GM21737 (cell line): ENCODE data around the gene MYZAP.

Source experiments
- ATAC-seq: cut with Tn5 transposase; IDR thresholded peaks from one replicate; pipeline ENCODE4 v1.9.1; 2021; ENCODE audit warnings: mild to moderate bottlenecking, moderate library complexity; ENCODE audit not compliant: unreplicated experiment

The MYZAP gene

DNA sequence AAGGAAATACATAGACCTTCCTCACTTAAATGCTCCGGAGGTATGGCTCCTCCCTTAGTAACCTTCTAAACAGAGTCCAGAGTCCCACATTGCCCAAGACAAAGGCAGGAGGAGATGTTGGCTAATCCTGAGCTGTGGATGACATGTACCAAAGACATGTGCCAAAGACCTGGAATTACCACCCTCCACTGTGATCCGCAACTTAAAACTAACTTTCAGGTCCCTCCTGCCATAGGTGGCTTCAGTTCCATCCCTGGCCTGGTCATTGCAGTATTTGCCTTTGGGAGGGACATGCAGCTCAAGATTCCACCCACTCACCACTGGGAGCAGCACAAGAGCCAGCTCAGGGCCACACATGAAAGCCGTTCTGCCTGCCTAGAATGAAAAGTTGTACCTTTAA lies 28.0 kb downstream of the MYZAP start:
- no peak for ATAC-seq

DNA sequence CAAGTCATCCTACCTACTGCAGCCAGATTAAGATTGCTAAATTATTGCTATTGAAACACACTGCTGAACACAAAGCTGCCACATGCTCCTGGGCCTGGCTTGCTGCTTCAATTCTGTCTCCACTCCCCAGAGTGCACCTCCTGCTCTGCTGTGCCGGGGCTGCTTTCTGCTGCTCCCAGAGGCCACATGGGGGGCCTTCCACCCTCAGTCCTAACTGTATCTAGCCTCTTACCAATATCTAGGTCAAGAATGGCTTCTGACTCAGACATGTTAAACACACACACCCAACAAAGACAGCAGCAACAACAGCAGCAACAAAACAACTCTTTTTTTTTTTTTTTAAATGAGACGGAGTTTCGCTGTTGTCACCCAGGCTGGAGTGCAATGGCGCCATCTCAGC lies 33.0 kb downstream of the MYZAP start:
- no peak for ATAC-seq

DNA sequence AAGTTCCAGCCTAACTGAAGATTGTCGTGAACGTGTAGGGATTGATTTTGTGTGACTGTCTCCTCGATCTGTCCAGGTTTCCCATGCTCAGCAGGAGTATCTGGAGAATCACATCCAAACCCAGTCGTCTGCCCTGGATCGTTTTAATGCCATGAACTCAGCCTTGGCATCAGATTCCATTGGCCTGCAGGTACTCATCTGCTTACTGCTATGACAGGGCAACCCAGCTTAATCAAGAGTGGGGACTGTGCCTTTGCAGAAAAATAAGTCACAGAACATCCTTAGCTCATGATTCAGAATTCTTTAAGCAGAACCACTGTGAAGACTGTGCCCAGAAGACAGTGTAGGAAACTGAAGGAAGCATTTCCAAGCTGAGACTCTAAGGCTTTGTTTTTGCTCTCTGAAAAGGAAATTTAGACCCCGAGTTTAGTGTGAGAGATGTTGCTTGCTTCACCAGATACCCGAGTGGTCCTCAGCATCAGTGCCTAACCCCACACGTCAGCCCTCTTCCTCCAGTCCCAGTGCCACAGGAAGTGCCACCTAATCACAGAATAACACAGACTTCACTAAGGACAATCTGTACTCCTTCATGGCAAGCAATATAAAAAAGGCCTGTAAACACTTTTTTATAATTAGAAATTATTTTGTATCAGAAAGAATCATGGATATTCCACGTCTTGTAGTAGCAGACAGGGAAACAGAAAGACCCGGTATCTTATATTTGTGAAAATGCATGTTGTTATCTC lies 34.2 kb downstream of the MYZAP start:
- no peak for ATAC-seq

DNA sequence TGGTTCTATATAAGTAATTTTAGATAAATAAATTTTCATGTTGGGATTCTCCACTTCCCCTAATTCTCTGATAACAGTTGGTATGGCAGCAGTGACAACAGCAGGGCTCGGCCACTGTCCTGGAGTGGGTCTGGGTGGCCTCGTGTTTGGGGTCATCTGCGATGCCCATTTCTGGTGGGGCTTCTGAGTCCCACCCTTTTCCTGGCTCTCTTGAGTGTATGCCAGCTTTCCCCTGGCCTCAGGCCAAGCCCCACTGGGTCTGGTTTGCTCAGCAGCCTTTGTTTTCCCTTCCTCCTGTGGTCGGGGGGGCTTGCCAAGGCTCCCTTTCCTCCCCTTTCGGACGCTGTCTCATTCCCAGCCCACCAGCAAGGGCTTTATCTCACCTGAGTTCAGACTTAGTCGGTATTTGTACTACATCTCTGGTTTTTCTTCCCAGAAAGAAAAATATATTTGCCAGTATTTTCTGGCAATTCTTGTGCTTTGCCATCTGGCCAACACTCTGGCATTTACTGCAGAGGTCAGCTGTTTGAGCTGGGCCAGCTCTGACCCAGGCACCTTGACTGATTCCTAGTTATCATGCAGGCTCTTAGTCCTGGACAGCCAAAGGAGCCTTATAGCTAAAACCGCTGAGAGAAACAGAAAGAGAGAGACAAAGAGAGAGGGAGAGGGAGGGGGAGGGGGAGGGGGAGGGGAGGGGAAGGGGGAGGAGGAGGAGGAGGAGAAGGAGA lies 35.2 kb downstream of the MYZAP start:
- ATAC-seq = no peak

DNA sequence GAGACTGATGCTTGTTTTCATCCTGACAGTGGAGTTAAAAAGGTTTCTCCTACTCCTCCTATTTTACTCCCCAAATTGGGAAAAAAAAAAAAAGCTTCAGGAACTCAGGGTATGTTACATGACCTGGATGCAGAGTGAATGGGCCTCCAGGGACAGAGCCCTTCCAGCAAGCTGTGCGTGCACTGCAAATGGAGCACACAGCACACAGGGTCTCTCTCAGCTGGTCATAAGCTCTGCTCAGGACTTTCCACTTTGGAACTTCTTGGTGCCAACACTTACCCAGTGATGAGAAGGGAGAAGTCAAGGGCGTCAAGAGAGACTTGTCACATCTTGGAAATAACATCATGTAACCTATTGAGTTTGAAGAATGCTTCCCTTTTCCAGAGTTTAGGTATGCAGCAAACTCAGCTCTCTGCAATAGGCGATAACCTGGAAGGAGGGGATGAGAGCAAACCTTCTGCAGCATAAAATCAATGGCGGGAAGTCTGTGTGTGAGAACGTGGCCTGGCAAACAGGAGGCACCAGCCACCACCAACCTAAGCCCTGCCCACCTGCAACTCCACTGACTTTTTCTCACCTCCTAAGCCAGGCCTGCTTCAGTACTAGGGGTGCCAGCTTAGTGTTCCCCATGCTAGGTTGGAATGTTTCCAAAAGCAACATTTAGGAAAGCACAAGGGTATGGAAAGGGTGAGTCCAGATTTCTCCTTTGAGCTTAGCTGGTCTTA lies 39.8 kb downstream of the MYZAP start:
- no peak for ATAC-seq

DNA sequence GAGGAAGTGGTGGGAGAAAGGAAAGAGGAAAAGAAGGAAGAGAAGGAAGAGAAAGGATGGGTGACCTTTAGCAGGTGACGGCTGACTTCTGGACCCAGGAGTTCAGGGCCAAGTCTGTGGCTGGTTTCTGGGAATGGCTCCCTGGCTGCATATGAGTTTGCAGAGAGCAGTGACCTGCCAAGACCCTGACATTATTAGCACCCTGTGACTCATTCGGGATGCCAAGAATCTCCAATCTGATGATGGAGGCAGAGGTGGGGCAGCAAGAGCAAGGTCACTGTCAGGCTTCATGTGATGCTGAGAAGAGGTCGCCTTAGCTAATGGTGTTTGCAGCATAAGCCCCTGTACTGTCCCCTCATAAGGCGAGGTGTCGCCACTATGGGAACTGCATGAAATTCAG lies 42.6 kb downstream of the MYZAP start:
- ATAC-seq = no peak

DNA sequence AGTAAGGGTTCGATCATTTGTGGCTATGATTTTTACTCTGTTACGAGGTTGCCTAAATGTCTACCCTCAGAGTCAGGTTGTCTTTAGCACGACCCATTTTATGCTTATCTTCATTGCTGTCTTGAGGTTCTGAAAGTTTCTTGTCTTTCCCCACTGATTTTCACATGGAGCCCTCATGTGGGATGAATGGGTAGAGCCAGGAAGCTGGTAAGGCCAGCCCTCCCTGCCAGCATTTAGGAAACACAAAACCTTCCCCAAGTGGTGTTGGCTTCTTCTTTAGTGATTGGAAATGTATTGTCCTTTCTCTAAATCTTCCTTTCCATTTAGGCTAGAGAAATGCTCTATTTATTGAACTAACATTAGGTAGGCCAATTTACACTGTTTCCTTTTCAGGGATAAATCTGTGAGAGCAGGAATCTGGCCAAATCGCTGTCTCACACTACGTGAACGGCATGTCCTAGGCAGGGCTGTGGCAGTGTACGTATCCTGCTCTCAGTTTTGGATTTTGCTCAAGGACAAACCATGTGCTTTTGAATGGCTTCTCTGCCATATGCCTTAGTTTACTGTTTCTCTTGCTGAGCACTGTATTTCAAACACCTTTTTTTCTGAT lies 43.7 kb downstream of the MYZAP start:
- ATAC-seq = no peak

DNA sequence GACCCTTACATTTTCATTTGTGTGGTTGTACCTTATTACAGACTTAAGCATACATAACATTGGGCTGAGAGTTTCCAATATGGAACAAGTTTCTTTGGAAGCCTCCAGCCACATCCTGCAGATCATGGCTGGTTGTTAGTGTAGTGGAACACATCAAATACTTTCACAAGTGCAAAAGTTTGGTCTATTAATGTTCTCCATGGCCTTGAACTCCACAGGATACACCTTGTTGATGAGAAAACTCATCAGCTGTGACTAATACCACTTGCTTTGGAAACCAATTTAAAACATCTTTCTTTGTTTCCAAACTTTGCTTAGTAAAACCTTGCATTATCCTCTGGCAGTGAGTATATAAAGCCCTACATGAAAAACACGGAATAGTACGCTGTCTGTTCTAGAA lies 46.1 kb downstream of the MYZAP start:
- no peak for ATAC-seq

DNA sequence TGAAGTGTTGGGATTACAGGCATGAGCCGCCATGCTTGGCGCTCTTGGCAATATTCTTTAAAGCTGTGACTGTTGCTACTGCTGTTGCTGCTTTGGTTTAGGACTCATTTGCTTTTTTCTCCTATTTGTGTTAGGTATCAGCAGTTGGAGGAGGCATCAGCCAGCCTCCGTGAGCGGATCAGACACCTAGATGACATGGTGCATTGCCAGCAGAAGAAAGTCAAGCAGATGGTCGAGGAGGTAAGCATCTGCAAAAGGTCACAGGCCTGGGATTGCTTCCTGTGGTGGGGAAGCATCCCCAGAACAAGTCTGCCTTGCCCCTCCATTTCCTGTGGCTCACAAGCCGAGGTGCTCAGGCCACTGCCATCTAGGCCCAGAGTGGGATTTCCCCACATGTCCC lies 47.6 kb downstream of the MYZAP start:
- no peak for ATAC-seq

DNA sequence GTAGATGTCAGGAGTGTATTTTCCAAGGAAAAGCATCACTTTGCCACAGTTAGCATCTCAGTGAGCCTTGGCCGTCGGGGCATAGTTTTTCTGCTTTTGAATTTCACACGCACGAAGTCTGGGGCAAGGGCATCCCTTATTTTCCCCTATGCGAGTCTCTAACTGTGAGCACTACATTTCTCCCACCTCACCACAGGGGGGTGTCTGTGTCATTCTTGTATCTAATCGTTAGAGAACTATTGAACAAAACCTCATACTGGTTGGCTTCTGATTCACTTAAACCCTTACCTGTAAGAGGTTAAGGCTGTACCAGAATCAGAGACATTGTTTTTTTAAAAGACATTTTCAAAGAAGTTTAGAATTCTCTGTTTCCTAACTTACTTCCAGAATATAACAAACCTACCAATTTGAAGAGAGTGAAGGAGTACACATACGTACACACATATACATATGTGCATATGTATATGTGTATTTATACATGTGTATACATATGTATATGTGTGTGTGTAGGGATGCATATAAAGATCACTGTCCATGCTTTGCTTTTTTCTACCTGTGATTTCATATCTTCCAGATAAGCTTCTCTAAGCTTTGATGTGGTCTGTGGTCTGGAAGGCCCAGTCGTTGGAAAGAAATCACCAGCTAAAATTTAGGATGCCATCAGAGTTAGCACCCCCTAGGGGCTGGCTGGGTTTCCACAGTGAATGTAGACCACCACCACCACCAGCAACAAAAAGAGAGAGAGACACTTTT lies 49.4 kb downstream of the MYZAP start:
- ATAC-seq = no peak

DNA sequence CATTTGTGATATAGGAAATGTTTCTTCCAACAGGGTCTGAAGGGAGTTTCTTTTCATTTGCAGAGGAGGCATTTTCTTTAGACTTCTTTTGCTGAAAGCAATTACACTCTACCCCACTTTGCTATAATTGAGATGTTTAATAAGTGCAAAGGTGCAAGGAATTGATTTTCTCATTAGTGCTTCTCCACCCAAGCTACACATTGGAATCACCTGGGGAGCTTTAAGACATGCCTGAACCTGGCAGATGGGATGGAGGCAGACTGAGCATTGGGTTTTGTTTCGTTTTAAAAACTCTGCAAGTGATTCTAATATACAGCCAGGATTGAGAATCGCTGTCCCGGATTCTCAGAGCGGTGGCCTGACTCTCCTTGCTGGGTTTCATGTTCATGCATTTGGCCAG lies 52.1 kb downstream of the MYZAP start:
- no peak for ATAC-seq

DNA sequence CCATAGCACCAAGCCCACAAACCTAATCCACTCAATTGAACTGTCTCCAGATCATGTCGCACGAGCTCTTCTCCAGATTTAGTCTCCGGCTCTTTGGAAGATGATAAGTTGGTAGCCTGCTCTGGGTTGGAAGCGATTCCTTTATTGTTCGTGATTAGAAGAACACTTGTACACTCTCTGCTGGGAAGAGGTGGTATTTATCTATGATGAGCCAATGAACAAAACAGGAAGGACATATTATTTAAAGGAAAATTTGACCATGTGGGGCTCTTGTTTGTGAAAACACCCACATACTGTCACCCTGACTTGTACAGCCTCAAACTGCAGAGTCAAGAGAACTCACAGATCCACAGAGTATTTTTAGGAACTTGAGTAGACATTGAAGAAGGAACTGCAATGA lies 54.4 kb downstream of the MYZAP start:
- ATAC-seq = no peak

DNA sequence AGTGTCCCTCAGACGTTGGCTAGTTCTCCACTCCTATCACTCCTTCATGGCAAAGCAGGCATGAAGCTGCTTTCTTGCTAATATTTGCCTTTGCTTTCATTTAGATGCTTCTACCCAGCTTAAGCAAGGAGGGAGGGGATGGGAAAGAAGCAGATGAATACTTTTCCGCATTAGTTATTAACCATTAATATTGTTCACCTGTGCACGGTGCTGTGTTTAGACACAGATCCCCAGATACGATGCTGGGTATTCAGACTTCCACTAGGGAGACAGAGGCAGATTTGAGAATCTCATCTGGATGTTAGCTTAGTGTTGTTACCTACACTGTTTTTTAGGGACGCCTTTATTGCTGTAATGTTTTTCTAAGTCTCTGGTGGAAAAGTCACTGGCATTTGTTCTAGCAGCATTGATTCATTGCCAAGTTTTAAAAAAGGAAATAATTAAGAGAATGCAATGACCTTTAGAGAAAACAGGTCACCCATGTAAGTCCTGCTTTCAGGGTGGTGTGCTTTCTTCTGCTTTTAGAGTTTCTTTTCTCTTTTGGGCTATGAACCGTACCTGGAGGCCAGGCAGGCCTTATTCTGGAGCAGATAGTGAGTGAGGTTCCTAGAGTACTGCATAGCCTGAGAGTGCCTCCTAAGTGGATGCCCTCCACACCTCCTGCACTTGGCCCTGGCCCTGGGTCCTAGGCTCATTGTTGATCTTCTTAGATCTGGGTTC lies 55.5 kb downstream of the MYZAP start:
- no peak for ATAC-seq

DNA sequence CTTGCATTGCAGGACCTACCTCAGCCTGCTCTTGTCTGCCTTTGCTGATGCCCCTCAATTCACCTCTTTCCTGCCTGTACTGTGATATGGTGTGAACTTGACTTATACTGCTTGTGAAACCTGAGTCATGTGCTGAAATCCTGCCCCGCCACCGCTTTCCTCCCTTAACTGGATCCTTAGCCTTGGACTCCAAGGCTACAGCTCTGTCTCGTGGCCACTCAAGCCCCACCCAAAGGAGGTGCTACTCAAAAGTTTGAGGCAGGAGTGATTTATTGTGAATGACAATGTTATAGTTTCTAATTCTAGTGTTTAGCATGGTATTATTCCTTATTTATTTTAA lies 56.1 kb downstream of the MYZAP start:
- no peak for ATAC-seq

DNA sequence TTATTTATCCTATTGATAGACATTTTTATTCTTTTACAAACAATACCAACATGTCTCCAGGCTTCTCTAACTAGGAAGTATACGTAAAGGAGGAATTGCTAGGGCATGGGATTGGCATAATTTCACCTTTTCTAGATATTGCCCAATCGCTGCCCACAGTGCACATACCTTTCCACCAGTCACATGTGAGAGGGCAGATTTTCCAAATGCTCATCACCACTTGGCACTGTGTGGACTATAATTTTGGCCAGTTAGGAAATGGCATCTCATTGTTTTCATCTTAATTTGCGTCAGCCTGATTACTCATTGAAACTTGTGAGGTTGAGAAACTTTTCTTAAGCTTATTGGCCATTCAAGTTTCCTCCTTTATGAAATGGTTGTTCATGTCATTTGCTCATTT lies 57.4 kb downstream of the MYZAP start:
- no peak for ATAC-seq

DNA sequence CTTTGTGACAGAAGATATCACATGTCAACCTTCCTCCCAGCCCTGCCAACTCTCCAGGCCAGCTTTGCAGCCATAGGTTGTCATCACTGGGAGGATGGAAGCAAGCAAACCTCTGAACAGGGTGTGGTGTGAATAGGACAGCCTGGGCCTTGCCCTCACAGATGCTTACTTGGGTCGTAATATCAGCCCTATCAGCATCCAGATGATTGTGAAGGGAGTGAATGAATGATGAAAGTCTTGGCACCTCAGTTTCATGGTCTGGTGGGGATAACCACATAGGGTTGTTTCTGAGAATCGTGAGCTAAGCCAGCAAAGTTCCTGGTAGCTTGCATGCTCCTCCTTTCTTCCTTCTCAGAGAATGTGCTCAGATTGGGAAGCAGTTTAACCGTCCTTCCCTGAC lies 59.7 kb downstream of the MYZAP start:
- no peak for ATAC-seq

DNA sequence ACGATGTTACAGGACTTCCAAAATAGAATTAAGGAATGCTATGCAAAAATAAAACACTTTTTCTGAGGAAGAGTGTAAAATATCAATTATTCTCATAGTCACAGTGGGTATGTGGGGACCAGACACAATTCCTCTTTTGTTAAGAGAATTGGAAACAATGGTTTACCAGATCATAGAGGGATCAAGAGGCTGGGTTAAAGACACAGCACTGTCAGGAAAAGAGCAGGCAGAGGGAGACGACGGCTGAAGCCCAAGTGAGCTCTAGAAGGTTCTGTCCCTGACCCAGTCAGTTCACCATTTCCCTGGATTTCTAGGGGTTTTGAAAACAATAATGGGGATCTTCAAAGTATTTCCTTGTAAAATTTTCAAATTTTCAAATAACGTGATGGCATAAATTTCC lies 60.8 kb downstream of the MYZAP start:
- ATAC-seq = no peak

DNA sequence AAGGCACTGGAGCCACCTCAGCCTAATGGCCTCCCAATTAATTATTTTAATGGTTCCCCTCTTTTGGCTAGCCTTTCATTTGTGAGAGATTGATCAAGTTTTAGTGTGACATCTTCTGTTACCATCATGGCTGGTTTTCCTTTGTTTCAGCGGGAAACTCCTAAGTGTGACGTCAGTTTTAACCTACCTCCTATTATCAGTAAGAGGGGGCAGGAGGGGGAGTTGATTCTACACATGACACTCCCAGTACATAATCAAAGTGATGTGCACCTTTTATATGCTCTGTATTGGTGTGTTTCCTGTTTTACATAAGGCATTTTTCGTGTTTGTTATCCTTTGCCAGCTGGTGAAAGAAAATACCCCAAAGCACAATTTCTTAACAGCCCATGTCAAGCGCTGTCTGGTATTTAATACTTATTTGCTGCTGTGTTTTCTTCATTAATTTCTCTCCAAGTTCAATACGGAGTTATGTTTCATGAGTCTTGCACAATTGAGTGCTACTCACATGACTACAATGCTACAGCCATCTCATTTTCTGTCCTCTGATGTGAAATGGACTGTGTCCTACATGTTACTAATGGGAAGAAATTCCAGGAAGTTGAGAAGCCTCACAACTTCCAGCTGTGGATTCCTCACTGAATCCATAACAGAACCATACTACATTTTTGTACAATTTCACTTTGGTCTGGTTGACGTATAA lies 62.6 kb downstream of the MYZAP start:
- ATAC-seq = no peak

DNA sequence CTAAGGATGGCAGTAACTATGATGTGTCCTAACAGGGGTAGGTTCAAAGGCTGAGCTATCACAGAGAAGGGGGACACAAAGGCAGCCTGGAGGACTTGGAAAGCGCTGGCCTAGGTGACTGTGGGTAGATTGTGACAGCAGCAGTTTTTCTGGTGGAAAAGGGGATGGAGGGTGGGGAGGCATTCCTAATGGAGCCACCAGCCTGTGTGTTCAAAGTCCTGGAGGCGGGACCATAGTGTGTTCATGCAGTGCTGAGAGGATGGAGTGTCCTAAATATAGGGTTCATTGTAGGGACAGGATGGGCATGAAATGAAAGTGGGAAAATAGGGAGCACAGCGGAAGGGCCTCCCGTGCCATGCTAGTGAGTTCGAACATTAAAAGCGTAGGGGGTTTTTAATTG lies 63.3 kb downstream of the MYZAP start:
- ATAC-seq = no peak

DNA sequence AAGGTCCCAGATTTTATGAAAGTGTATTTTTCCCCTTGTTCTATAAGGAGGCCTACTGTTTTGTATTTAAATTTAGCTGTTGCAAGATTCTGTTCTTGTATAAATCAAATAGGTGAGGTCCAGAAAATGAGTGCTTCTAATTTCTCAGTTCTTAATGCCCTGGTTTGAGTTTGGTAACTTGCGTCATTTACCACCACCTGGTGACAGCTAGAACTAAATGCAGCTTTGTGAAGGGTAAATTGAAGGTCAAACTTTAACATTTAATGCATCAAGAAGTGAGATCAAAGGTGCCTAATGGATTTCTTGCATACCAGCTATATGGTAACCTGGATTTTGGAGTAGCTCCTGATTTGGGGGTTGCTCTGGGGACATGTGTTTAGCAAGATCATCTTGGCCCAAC lies 64.1 kb downstream of the MYZAP start:
- ATAC-seq = no peak
